ENCODE data around the gene AP1S3.

Gene AP1S3

GRCh38 chr2:223854741-223855140 lies 17.4 kb upstream of the AP1S3 start:
- H3K4me3 ChIP-seq (ENCODE audit: low read depth, low read length) = no peak overlapping the region
- DNase-seq (ENCODE audit: low read depth) = no peak
- TF ChIP-seq CTCF (IDR thresholded peaks at IDR 0.05; ENCODE audit: low read depth, low read length, missing control alignments) = no peak

- TF ChIP-seq CTCF (IDR thresholded peaks at IDR 0.05; ENCODE audit: low read depth, low read length, missing control alignments) = no peak
- no peak for DNase-seq (ENCODE audit: low read depth)
These were observed 16.0 kb upstream of the AP1S3 start for GRCh38 chr2:223853425-223853837.

GRCh38 chr2:223852281-223852795 lies 15.0 kb upstream of the AP1S3 start:
- no peak for DNase-seq (ENCODE audit: low read depth)
- no peak for TF ChIP-seq CTCF (IDR thresholded peaks at IDR 0.05; ENCODE audit: low read depth, low read length, missing control alignments)
- no peak overlapping the region for H3K4me3 ChIP-seq (ENCODE audit: low read depth, low read length)

More at GRCh38 chr2:223853425-223853837, 16.0 kb upstream of the AP1S3 start:
- H3K4me3 ChIP-seq (ENCODE audit: low read depth, low read length) = no peak overlapping the region

GRCh38 chr2:223847410-223847809 lies 10.0 kb upstream of the AP1S3 start:
- DNase-seq (ENCODE audit: low read depth) = no peak
- H3K4me3 ChIP-seq (ENCODE audit: low read depth, low read length) = no peak overlapping the region
- no peak for TF ChIP-seq CTCF (IDR thresholded peaks at IDR 0.05; ENCODE audit: low read depth, low read length, missing control alignments)

- no peak for DNase-seq (ENCODE audit: low read depth)
- TF ChIP-seq CTCF (IDR thresholded peaks at IDR 0.05; ENCODE audit: low read depth, low read length, missing control alignments) = no peak
These were observed 9.1 kb upstream of the AP1S3 start for GRCh38 chr2:223846515-223846914.

GRCh38 chr2:223841436-223842190 lies 4.2 kb upstream of the AP1S3 start:
- no peak for TF ChIP-seq CTCF (IDR thresholded peaks at IDR 0.05; ENCODE audit: low read depth, low read length, missing control alignments)
- DNase-seq (ENCODE audit: low read depth) = no peak
- no peak overlapping the region for H3K4me3 ChIP-seq (ENCODE audit: low read depth, low read length)

More at GRCh38 chr2:223846515-223846914, 9.1 kb upstream of the AP1S3 start:
- H3K4me3 ChIP-seq (ENCODE audit: low read depth, low read length) = no peak overlapping the region
